HG03439 (cell line): ENCODE data around the gene ACBD5.
"Not testable (repeated sequence)": the region's sequence is repeated elsewhere in the genome, so short reads cannot be mapped to it uniquely, and the experiment has no call there.

Experiments
- ATAC-seq: cut with Tn5 transposase; IDR thresholded peaks from one replicate; pipeline ENCODE4 v1.9.1; 2021; ENCODE audit warnings: mild to moderate bottlenecking, moderate library complexity; ENCODE audit not compliant: unreplicated experiment

Gene ACBD5

GRCh38 chr10:27240212-27241009 is at the start of gene ACBD5:
Gene ACBD5 (minus strand): TSS chr10:27240797. CDS start chr10:27240688, 109 bp downstream.
- peak; percentile 46 for ATAC-seq

- no peak for ATAC-seq
Measured at GRCh38 chr10:27285093-27285492, 44.5 kb upstream of the ACBD5 start.

- ATAC-seq = no peak
Measured at GRCh38 chr10:27276581-27276980, 36.0 kb upstream of the ACBD5 start.

- ATAC-seq = not testable (repeated sequence)
Measured at GRCh38 chr10:27266025-27266424, 25.4 kb upstream of the ACBD5 start.

- ATAC-seq = not testable (repeated sequence)
Measured at GRCh38 chr10:27262788-27263187, 22.2 kb upstream of the ACBD5 start.

GRCh38 chr10:27258838-27259812 is 18.5 kb upstream of the ACBD5 start:
- no peak for ATAC-seq

- no peak for ATAC-seq
Measured at GRCh38 chr10:27258492-27258837, 17.9 kb upstream of the ACBD5 start.

- no peak for ATAC-seq
Measured at GRCh38 chr10:27256299-27257189, 15.9 kb upstream of the ACBD5 start.

- no peak for ATAC-seq
Measured at GRCh38 chr10:27253576-27253975, 13.0 kb upstream of the ACBD5 start.

- peak; percentile 98 for ATAC-seq
Measured at GRCh38 chr10:27252267-27253000, 11.8 kb upstream of the ACBD5 start.

GRCh38 chr10:27251554-27251953 is 11.0 kb upstream of the ACBD5 start:
- no peak for ATAC-seq

- ATAC-seq = no peak
Measured at GRCh38 chr10:27248215-27248614, 7.6 kb upstream of the ACBD5 start.

- no peak for ATAC-seq
Measured at GRCh38 chr10:27247441-27247840, 6.8 kb upstream of the ACBD5 start.

- ATAC-seq = no peak
Measured at GRCh38 chr10:27247006-27247405, 6.4 kb upstream of the ACBD5 start.

- no peak for ATAC-seq
Measured at GRCh38 chr10:27245836-27246235, 5.2 kb upstream of the ACBD5 start.

- no peak for ATAC-seq
Measured at GRCh38 chr10:27244976-27245375, 4.4 kb upstream of the ACBD5 start.

- peak; percentile 31 for ATAC-seq
Measured at GRCh38 chr10:27242951-27243551, 2.5 kb upstream of the ACBD5 start.

- ATAC-seq = no peak
Measured at GRCh38 chr10:27242473-27242950, 1.9 kb upstream of the ACBD5 start.

GRCh38 chr10:27241652-27242472 is 1.3 kb upstream of the ACBD5 start:
- peak; percentile 72 for ATAC-seq
